RWPE2 (cell line): Measurements from ENCODE around the gene MCM8.

Source experiments
- ATAC-seq: fragments of 200-7000 bp; cut with Tn5 transposase; 3 replicates; pipeline ENCODE4 v1.9.1; 2021; ENCODE audit warnings: low read depth
- DNase-seq: peaks from one replicate; pipeline ENCODE4 v3.0.0-alpha.2; 2020; ENCODE audit warnings: low spot score
- H3K27ac ChIP-seq: fragments of 450-650 bp; 2 replicates; pipeline ENCODE4 v1.5.1; 2017; ENCODE audit warnings: mild to moderate bottlenecking; ENCODE audit not compliant: poor library complexity, severe bottlenecking
- H3K27me3 ChIP-seq: fragments of 250-450 bp; sonication (Bioruptor Pico); 2 replicates; pipeline ENCODE4 v1.5.1; 2021; ENCODE audit warnings: mild to moderate bottlenecking, moderate library complexity; ENCODE audit not compliant: insufficient read depth, poor library complexity, severe bottlenecking
- H3K36me3 ChIP-seq: fragments of 250-450 bp; sonication (Bioruptor Pico); 2 replicates; pipeline ENCODE4 v1.5.1; 2020; ENCODE audit warnings: low read depth, mild to moderate bottlenecking, moderate library complexity
- H3K4me1 ChIP-seq: fragments of 250-450 bp; sonication (Bioruptor Pico); 2 replicates; pipeline ENCODE4 v1.5.1; 2021; ENCODE audit warnings: mild to moderate bottlenecking, moderate library complexity; ENCODE audit not compliant: insufficient read depth, poor library complexity, severe bottlenecking
- H3K4me3 ChIP-seq: fragments of 250-450 bp; sonication (Bioruptor Pico); 2 replicates; pipeline ENCODE4 v1.5.1; 2021; ENCODE audit warnings: mild to moderate bottlenecking, moderate library complexity; ENCODE audit not compliant: severe bottlenecking
- H3K9me3 ChIP-seq: fragments of 250-450 bp; sonication (Bioruptor Pico); 2 replicates; pipeline ENCODE4 v1.5.1; 2021; ENCODE audit warnings: mild to moderate bottlenecking, moderate library complexity; ENCODE audit not compliant: severe bottlenecking
- TF ChIP-seq, protein P1 (sequence below): fragments of 450-650 bp; IDR thresholded peaks from one replicate; pipeline ENCODE4 v1.5.1; 2017; ENCODE audit warnings: mild to moderate bottlenecking, moderate library complexity; ENCODE audit not compliant: poor library complexity, severe bottlenecking

MCM8 gene

DNA sequence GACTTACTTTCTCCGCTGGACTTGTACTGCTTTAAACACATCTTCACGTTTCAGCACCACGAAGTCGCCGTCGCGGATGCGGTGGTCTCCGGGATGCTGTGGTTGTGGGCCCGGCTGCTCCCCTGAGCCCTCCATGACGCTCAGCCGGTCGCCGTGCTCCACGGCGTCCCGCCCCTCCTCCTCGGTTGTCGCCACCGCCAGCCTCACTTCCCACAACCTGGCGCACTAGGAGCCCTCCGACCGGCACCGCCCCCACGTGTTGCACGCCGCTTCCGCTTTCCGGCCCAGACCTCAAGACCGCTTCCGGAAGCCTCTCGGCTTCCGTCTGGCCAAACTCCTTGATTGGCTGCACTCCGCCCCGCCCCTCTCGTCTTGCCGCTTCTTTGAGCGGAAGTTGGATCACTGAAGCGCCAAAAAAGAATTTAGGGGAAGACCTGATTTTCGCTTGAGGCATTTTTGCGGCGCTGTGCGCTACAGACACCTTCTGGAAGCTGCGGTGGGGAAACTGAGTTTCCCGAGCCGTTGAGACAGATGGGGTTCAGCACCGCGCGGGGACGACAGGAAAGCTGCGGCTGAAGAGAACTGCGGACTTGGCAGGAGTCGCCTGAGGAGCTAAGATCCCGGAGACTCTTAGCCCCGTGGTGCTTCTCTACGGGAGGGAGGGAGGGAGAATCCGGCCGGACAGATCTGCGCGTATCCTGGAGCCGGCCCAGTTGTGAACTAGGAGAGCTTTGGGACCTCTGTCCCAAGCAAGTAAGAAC lies at the start of gene MCM8, which contains the start of gene TRMT6:
MCM8 (plus strand) TSS at position 382 of the 761 bp plus-strand sequence. CDS start 1,364 bp downstream, outside the sequence.
TRMT6 (minus strand) TSS at position 263 of the 761 bp plus-strand sequence; CDS start at position 135, 128 bp downstream.
- TF ChIP-seq, protein P1, sequence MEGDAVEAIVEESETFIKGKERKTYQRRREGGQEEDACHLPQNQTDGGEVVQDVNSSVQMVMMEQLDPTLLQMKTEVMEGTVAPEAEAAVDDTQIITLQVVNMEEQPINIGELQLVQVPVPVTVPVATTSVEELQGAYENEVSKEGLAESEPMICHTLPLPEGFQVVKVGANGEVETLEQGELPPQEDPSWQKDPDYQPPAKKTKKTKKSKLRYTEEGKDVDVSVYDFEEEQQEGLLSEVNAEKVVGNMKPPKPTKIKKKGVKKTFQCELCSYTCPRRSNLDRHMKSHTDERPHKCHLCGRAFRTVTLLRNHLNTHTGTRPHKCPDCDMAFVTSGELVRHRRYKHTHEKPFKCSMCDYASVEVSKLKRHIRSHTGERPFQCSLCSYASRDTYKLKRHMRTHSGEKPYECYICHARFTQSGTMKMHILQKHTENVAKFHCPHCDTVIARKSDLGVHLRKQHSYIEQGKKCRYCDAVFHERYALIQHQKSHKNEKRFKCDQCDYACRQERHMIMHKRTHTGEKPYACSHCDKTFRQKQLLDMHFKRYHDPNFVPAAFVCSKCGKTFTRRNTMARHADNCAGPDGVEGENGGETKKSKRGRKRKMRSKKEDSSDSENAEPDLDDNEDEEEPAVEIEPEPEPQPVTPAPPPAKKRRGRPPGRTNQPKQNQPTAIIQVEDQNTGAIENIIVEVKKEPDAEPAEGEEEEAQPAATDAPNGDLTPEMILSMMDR, result no peak
- Histone ChIP-seq H3K27me3 (no peaks in the 10 kb centered on the region), H3K4me3 (peak within 1 kb of the TSS; percentile 85), H3K4me1 (peaks cover 27% of the 10 kb centered on the region), H3K36me3 (peaks cover 70% of the 10 kb centered on the region), H3K9me3 (no peaks in the 10 kb centered on the region), H3K27ac (peak within 1 kb of the TSS; percentile 68)
- ATAC-seq (peak; percentile 91), DNase-seq (peak; percentile 97)

DNA sequence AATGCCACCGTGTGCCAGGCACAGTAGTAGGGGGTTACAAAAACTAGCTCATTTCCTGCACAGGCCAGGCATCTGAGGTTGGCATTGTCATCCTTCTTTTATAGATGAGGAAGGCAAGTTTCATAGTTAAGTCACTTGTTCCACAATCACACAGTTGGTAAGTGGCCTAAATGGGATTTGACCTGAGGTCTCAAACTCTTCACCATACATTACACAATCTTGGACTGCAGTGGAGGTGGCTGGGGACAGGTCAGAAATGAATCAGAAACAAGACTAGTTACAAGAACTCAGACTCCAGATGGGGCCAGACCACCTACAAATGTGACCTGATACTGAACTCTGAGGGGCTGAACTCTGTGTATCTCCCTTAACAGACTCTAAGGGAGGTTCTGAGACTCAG lies 49.5 kb upstream of the MCM8 start:
- Histone ChIP-seq H3K36me3 (no peaks in the 10 kb centered on the region), H3K27me3 (peaks cover 3% of the 10 kb centered on the region), H3K4me3 (no peak overlapping the region), H3K4me1 (peaks cover 2% of the 10 kb centered on the region), H3K9me3 (no peaks in the 10 kb centered on the region), H3K27ac (no peak overlapping the region)
- DNase-seq (no peak), ATAC-seq (no peak)
- TF ChIP-seq, protein P1, result no peak

DNA sequence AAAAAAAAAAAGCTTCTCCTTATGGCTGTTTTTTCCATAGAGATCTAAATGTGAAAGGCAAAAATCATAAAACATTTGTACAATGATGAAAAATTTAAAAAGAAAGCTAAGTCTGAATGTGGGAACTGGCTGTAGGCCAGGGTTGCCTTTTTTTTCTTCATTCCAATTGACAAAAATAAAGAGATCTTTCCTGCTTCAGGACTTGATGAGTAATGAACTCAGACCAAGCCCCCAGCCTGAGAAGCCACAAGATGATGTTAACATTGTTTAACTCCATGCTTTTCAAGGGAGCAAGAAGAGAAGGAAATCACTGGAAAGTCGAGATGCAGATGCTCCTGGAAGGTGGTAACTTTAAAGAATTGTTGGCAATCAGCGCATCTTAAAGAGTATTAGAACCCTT lies 41.5 kb upstream of the MCM8 start:
- peaks cover 3% of the 10 kb centered on the region for H3K27me3 ChIP-seq
- TF ChIP-seq, protein P1, result no peak
- ATAC-seq, result no peak

DNA sequence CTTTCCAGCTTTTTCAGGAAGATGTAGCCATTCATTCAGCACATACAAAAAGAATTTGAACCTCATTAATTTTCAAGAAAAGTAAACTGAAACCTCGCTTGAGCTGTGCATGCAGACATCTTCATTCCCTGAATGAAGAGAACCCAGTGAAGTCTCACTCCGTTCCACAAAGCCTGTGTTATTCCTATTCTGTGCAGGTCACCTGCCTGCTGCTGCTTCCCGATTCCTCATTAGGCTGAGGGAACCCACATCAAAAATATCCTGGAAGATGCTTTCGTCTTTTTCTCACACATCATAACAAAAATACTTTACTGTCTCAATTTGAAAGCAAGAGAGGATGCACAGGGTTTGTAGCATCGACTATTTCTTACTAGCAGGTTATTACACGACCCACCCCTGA lies 40.3 kb upstream of the MCM8 start:
- DNase-seq (no peak), ATAC-seq (no peak)
- Histone ChIP-seq H3K36me3 (no peaks in the 10 kb centered on the region), H3K27me3 (peaks cover 3% of the 10 kb centered on the region), H3K4me3 (no peak overlapping the region), H3K4me1 (peaks cover 14% of the 10 kb centered on the region), H3K9me3 (no peaks in the 10 kb centered on the region), H3K27ac (no peak overlapping the region)
- TF ChIP-seq, protein P1, result no peak

More for the DNA sequence above, 41.5 kb upstream of the MCM8 start:
- DNase-seq, result no peak
- H3K4me3 ChIP-seq, result no peak overlapping the region
- peaks cover 14% of the 10 kb centered on the region for H3K4me1 ChIP-seq
- no peaks in the 10 kb centered on the region for H3K9me3 ChIP-seq
- H3K27ac ChIP-seq, result no peak overlapping the region
- no peaks in the 10 kb centered on the region for H3K36me3 ChIP-seq

DNA sequence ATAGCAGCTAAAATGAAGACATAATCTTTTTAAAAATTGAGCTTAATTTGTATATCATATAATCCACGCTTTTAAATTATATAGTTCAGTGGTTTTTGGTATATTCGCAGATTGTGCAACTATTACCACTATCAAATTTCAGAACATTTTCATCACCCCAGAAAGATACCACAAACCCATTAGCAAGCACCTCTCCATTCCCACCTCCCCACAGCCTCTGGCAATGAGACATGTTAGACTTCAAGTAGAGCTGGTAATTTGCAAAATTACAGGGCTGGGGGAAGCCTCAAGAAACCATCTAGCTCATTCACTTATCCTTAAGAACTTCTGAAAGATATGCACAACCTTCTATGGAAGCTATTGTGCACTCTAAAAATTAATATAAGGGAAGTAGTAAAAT lies 37.3 kb upstream of the MCM8 start:
- DNase-seq (no peak), ATAC-seq (no peak)
- TF ChIP-seq, protein P1, result no peak
- Histone ChIP-seq H3K27me3 (no peaks in the 10 kb centered on the region), H3K4me1 (peaks cover 14% of the 10 kb centered on the region), H3K36me3 (no peaks in the 10 kb centered on the region), H3K4me3 (no peak overlapping the region), H3K9me3 (no peaks in the 10 kb centered on the region), H3K27ac (no peak overlapping the region)
